ENCODE measurements around the gene MBIP.
"Not testable (repeated sequence)": the region's sequence is repeated elsewhere in the genome, so short reads cannot be mapped to it uniquely, and the experiment has no call there.

MBIP gene, protein sequence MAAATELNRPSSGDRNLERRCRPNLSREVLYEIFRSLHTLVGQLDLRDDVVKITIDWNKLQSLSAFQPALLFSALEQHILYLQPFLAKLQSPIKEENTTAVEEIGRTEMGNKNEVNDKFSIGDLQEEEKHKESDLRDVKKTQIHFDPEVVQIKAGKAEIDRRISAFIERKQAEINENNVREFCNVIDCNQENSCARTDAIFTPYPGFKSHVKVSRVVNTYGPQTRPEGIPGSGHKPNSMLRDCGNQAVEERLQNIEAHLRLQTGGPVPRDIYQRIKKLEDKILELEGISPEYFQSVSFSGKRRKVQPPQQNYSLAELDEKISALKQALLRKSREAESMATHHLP

GRCh38 chr14:36320200-36320896 is at the start of gene MBIP:
MBIP (minus strand) TSS chr14:36320637; CDS start chr14:36320588, 49 bp downstream.
- peak; percentile 89 for DNase-seq (ENCODE audit: low read depth, low spot score)

- no peak for DNase-seq (ENCODE audit: low read depth, low spot score)
These were observed 47.7 kb upstream of the MBIP start for GRCh38 chr14:36367985-36368774.

GRCh38 chr14:36365766-36366165 is 45.3 kb upstream of the MBIP start:
- DNase-seq (ENCODE audit: low read depth, low spot score): no peak

DNA sequence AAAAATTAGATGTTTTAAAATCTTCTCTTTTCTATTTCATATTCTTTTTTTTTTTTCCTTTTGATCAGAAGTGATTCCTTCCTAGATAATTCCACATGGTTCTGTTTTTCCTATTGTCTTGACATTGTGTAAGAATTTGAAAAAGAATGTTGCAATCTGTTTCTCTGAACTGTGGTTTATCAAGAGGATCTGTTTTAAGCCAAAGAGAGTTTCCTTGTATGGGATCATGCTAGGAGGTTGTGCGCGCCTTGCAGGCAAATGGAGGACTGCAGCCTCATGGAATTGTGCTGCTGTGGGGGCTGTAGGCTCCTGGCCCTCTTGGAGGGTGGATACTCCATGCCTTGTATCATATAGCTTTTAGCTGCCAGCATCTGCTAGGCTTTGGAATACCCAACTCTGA is 43.3 kb upstream of the MBIP start:
- no peak for DNase-seq (ENCODE audit: low read depth, low spot score)

DNA sequence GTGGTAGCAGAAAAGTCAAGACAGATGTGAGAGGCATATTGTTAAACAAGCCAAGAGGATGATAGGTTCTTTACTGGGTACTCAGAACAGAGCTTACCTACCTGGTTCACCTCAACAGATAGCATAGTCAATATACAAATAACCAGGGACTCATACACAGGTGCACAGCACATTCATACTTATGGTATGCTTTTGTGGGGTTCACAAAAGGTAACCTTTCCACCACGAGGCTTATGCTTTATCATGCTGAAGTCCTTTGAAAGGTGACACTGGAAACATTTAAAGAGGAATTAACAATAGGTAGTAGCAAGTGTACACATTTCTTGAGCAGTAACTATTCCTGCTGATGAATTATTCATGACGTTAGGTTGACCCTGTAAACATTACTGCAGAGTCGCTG is 42.2 kb upstream of the MBIP start:
- no peak for DNase-seq (ENCODE audit: low read depth, low spot score)

- DNase-seq (ENCODE audit: low read depth, low spot score): no peak
These were observed 40.9 kb upstream of the MBIP start for GRCh38 chr14:36361210-36361853.

DNA sequence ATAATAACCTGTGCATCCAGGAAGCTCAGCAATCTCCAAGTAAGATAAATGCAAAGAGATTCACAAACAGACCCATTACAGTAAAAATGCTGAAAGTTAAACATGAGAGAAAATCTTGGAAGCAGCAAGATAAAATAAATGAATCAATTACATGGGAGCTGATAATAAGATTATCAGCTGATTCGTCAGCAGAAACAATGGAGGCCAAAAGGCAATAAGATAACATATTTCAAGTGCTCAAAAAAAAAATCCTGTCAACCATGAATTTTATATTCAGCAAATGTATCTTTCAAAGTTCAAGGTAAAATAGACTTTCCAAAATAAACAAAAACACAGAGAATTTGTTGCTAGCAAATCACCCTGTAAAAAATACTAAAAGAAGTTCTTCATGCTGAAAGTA is 36.4 kb upstream of the MBIP start:
- DNase-seq (ENCODE audit: low read depth, low spot score): no peak

- no peak for DNase-seq (ENCODE audit: low read depth, low spot score)
These were observed 25.6 kb upstream of the MBIP start for GRCh38 chr14:36346052-36346451.

DNA sequence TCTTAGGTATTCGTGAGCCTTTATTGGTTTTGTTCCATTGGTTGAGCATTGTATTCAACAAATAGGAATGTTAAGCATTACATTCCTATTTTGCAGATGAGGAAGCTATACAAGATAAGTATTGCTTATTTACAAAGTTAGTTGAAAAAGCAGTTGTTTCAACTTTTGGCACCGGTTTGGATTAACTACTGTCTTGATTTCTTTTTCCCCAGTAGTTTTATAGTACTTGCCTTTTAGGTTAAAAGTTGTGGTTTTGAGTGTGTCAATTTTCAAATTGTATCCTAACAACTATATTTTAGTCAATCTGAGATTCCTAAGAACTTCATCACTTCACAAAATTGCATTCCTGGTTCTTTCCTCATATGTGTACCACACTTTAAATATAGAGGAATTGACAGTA is 23.8 kb upstream of the MBIP start:
- no peak for DNase-seq (ENCODE audit: low read depth, low spot score)

DNA sequence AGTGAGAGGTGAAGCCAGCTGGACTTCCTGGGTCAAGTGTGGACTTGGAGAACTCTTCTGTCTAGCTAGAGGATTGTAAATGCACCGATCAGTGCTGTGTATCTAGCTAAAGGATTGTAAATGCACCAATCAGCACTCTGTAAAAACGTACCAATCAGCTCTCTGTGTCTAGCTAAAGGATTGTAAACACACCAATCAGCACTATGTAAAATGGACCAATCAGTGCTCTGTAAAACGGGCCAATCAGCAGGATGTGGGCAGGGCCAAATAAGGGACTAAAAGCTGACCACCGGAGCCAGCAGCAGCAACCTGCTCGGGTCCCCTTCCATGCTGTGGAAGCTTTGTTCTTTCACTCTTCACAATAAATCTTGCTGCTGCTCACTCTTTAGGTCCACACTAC is 21.4 kb upstream of the MBIP start:
- DNase-seq (ENCODE audit: low read depth, low spot score): not testable (repeated sequence)

DNA sequence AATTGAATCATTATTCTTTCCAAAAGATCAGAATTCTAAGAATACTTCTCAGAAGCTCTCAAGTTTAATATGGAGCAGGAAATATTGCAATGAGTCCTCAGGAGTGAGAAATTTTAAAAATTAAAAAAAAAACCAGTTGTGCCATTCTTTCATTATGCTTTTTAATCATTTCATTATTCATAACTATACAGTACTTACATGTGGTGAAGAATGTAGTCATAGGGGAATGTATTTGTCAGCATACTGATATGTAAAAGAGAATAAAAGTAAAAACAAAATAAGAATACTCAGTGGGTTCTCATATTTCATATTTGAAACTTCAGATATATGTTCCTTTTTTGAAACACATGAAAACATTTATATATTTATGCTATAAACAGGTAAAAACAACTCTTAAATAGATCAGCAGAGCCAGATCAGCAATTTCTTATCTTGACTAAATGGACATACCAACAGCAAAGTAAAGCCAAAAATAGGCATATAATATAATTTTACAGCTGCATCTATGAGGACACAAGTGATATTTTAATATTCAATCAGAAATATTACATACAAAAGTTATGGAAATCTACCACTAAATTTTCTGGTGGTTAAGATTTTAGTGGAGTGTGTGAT is 19.9 kb upstream of the MBIP start:
- DNase-seq (ENCODE audit: low read depth, low spot score): no peak

GRCh38 chr14:36339816-36340215 is 19.4 kb upstream of the MBIP start:
- no peak for DNase-seq (ENCODE audit: low read depth, low spot score)

GRCh38 chr14:36333119-36333518 is 12.7 kb upstream of the MBIP start:
- DNase-seq (ENCODE audit: low read depth, low spot score): no peak

GRCh38 chr14:36327573-36327972 is 7.1 kb upstream of the MBIP start:
- DNase-seq (ENCODE audit: low read depth, low spot score): not testable (repeated sequence)

DNA sequence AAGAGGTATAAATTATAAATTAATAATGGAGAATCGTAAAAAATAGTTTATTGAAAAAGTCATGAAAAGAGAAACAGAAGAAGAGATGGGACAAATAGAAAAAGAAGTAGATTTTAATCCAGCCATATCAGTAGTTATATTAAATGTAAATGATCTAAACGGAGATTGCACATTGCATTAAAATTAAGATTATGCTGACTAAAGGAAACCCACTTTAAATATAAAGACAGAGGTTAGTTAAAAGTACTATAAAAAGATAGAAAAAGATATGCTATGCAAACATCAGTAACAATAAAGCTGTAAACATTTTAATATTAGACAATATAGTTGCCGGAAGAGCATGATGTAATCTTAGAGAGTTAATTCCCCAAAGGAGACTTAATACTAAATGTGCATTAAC is 5.4 kb upstream of the MBIP start:
- DNase-seq (ENCODE audit: low read depth, low spot score): no peak

- no peak for DNase-seq (ENCODE audit: low read depth, low spot score)
These were observed 4.5 kb upstream of the MBIP start for GRCh38 chr14:36324897-36325296.

GRCh38 chr14:36320897-36321381 is 502 bp upstream of the MBIP start:
- DNase-seq (ENCODE audit: low read depth, low spot score): no peak

GRCh38 chr14:36319899-36320199 is 588 bp downstream of the MBIP start:
- DNase-seq (ENCODE audit: low read depth, low spot score): no peak

- DNase-seq (ENCODE audit: low read depth, low spot score): no peak
These were observed 2.8 kb downstream of the MBIP start for GRCh38 chr14:36317650-36318049.

DNA sequence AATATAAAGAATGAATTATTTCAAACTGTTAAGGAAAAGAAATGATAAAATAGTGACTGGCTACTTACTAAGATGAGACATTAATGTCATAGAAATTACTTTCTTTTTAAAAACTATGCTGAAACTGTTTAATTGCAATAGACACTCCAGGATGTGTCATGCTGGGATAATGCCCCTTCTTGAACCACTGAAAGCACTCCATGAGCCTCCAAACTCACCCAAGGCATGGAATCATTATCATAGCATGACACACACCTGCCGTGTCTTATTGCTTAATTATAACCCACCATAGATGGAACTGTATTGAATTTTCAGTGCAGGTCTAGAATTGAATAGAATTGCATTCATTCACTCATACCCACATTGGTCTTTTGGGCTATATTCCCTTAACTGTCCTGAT is 4.3 kb downstream of the MBIP start:
- no peak for DNase-seq (ENCODE audit: low read depth, low spot score)

GRCh38 chr14:36315159-36315853 is 5.1 kb downstream of the MBIP start:
- peak; percentile 5 for DNase-seq (ENCODE audit: low read depth, low spot score)
